HG03460 (cell line): Measurements from ENCODE around the gene THNSL1.
A peak's percentile ranks its signal among the peaks of the same experiment; 100 is the strongest.
"Not testable (repeated sequence)": the region's sequence is repeated elsewhere in the genome, so short reads cannot be mapped to it uniquely, and the experiment has no call there.

ENCODE experiments used
- ATAC-seq: cut with Tn5 transposase; IDR thresholded peaks from one replicate; pipeline ENCODE4 v1.9.1; 2021; ENCODE audit not compliant: unreplicated experiment

Gene THNSL1

DNA sequence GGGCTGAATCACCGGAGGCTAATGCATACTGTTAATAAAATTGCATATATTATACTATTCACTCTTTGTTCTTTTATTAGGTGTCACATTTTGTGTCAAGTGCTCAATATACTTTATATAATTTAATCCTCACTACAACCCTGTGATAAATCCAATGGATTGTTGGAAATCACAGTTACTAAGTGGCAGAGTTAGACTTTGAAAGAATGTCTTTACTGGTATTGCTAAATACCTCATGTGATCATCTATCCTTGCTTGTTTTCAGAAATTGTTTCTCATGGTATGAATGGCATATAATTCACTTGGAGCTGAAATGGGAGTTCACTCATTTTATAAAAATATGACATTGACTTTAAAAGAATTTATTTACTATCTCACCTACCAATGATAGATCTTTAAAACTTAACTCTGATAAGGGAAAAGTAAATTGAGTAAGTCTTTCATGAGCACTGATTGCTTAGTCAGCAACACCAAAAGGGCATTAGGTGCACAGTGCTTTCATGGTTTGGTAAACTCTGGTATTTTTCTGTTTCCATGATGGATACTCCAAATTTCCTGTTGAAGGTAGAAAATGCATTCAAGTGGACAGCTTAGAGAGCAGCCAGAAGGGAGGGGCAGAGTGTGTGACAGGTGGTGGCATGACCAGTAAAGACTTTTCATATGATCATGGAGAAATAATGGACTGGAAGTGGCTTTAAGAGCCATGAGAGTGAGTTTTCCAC is 23.0 kb upstream of the THNSL1 start:
- ATAC-seq, result no peak

DNA sequence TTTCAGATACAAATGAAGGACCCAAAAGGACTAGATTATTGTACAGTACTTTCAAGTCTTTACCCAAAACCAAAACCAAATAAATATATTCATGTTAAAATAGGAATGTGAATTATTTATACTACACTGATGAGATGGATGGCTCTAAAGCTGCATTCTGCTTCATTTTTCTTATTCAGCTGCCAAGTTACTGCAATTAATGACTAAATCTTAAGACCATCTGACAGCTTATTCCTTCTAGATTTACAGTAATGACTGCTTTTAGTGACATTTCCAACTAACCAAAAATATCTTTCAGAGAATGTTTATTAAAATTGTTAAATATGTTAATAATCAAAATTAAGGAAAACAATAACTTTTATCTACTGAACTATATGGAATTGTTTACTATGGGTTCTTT is 21.3 kb upstream of the THNSL1 start:
- ATAC-seq, result no peak

DNA sequence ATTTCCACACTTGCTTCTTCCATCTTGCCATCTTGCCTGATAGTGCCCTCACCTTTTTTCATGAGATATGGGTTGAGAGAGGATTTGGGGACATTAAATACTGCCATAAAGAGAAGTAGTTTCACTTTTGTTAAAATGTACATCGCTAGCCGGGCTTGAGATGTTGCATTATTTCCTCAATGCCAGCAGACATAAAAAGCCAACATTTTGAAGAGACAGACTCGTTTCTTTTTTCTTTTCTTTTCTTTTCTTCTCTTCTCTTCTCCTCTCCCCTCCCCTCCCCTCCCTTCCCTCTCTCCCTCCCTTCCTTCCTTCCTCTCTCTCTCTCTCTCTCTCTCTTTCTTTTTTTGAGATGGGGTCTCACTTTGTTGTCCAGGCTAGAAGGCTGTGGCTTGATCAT is 18.4 kb upstream of the THNSL1 start:
- ATAC-seq, result no peak

DNA sequence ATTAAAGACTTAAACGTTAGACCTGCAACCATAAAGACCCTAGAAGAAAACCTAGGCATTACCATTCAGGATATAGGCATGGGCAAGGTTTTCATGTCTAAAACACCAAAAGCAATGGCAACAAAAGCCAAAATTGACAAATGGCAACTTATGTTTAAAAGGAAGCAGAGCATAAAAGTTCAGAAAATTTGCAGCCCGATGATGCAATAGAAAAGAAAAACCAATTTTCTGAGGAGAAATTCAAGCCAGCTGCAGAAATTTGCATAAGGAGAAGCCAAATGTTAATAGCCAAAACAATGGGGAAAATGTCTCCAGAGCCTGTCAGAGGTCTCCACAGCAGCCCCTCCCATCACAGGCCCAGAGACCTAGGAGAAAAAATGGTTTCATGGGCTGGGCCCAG is 4.8 kb upstream of the THNSL1 start:
- ATAC-seq, result not testable (repeated sequence)

DNA sequence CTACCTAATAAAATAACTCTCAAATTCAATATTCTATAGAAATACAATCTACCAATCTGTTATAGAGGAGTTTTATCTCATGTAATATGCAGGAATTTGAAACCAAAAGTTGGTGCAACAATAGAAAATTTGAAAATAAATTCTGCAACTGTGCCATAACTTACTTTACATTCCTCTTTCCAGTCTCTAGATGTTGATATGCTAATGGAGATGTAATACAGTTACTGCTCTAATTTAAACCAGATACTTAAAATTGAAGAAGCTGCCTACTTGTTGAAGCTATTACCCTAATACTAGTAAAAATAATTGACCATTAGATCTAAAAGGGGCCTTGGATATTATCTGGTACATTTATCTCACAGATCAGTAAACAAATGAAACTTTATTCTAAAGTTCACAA is 1.8 kb upstream of the THNSL1 start:
- ATAC-seq, result no peak

DNA sequence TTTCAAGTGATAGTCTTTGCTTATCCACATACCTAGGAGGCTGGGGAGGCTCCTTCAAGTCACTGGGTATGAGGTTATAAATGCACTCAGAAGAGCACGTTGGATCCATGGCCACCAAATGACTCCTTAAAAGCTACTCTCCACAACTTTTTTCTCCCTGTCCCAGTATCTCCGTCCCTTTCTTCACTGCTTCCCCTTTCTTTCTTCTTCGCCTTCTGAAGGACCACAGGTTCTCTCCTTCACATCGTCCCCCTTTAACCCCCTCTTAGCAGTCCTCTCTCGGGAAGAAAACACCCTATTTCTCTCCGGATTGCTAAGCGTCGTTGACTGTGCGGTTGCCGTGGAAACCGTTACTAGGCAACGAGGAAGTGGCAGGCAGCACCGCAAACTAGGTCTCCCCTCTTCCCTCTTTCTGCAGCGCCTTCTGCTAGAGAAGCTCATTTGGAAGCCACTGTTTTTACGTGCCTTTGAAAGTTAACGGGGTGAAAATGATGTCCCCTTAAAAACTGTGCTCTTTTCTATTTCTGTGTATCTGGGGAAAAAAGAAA is 510 bp upstream of the THNSL1 start, which contains the start of gene ENKUR:
TSS of gene ENKUR (minus strand) at position 331 of the 548 bp plus-strand sequence. CDS start at position 109, 222 bp downstream.
- peak; percentile 57 for ATAC-seq

DNA sequence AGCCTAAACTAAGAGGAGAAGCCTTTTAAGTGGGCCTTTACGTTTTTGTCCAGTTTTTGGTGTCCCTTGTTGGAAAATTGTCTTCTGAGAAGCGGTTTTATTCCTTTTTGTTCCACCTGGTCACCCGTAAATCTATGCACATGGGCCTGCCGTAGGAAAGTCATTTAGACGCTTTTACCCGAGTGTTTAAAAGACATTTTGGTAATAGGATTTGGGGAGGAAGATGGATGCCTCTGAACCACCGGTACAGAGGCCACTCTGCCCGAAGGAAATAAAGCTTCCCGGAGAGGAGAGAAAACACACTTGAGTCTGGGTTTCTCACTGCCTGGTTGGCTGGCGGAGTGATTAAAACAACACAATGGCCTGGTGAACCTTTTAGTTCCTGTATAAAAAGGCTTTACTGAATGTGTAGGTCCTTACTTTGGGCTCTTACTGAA is 760 bp downstream of the THNSL1 start:
- ATAC-seq, result peak; percentile 0

DNA sequence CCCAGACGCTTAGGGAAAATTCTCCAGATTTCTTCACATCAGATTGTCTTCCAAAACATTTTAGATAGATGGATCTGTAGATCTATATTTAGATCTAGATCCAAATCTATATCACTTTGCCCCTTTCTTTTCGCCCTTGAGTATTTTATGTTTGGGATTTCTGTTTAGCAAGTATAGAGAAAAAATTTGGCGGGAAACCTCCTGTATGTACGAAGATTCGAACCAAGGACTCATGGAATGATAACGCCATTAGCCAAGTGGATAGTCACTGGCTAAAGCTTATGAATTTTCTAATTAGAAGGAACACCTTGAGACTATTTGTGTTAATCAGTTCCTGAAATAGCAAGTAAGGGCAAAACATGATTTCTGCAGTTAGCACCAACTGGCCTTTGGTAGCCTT is 1.2 kb downstream of the THNSL1 start:
- ATAC-seq, result no peak

DNA sequence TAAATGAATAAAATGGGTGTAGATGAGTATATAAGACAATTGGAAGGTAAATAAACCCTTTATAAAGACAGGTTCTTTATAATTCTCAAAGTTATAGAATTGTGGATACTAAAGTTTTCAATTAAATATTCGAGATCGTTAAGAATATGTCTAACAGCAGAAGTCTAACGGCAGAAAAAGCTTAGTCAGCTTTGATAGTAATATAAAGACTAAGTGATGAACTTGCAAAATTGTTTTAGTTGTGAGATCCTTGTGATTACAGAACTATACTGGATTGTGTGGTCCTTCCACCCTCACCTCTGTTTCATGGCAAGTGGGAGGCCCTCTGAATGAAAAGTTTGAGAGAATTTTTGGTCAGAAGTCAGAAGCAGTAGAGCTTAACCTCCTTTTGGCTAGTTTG is 2.3 kb downstream of the THNSL1 start:
- no peak for ATAC-seq

DNA sequence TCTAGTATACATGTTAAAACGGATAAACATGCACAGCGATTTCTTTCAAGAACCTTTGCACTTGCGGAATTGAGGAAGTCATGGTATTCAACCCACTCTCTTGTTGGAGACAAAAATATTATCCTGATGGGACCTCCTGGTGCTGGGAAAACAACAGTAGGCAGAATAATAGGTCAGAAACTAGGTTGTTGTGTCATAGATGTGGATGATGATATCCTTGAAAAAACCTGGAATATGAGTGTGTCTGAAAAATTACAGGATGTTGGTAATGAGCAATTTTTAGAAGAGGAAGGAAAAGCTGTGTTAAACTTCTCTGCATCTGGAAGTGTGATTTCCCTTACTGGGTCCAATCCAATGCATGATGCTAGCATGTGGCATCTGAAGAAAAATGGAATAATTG is 6.9 kb downstream of the THNSL1 start:
- ATAC-seq, result no peak

DNA sequence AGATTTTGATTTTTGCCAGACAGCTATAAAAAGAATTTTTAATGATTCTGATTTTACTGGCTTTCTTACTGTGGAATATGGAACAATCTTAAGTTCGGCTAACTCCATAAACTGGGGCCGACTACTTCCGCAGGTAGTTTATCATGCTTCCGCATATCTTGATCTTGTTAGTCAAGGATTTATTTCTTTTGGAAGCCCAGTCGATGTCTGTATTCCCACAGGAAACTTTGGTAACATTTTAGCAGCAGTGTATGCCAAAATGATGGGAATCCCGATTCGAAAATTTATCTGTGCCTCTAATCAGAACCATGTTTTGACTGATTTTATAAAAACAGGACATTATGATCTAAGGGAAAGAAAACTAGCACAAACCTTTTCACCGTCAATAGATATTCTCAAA is 8.1 kb downstream of the THNSL1 start:
- no peak for ATAC-seq

DNA sequence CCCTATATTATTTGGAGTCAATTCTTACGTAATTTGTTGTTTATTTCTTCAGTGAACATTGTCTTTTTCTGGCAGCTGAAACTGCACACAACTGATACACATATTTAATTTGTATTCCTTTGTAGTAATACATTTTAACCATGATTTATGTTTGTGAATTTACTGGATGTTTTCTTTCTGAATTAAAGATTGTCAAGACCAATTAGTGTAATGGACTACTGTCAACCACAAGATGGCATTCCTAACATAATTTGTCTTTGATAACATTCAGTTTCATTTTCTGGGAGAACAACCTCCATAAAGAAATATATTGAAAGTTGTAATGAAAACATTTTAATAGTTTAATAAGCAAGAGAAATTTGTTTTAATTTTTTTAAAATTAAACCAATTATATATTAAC is 10.1 kb downstream of the THNSL1 start:
- ATAC-seq, result no peak

DNA sequence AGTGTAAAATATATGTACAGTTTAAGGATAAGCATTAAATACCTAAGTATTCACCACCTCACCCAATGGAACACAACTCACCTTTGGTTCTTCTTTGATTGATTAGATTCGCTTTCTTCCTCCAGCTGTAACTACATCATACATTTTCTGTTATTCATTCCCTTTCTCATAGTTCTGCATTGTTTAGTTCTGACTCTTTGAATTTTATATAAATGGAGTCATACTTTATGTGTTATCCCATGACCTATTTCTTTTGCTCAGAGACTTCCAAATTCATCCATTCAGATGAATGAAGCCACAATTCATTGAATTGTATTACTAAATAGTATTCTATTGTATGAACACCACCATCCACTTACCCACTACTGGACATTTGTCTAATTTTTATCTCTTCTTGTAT is 12.3 kb downstream of the THNSL1 start:
- no peak for ATAC-seq

DNA sequence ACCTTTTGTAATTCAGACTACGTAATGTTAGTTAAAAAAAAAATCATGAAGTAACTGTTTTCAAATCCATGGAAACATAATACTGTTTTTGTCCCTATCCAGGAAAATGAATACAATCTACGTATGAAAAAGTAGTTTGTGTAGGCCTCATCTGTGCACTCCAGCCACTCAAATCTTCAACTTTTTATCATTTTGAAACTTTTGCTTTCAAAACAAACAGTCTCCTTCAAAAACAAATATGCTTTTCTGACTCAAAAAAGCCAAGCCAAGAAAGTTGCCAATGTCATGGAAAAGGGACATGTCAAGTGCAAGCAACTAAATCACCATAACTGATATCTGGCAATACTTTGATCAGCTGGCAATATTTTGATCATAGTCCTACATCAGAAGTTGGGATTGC is 13.1 kb downstream of the THNSL1 start:
- ATAC-seq, result no peak

DNA sequence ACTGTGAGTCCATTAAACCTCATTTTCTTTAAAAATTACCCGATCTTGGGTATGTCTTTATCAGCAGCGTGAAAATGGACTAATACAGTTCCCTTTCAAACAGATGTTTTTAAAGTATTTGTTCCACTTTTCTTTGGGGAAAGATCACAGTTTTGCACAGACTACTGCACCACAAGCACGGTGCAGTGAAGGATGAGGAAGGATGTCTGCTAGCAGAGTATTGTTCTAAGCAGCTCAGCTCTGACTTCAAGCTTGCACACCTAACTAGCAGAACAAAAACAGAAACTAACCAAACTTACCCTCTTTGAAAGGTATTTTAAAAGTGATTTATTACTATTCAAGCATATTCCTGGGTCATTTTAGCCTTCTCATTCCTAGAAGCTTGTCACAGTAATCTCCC is 20.0 kb downstream of the THNSL1 start:
- no peak for ATAC-seq

DNA sequence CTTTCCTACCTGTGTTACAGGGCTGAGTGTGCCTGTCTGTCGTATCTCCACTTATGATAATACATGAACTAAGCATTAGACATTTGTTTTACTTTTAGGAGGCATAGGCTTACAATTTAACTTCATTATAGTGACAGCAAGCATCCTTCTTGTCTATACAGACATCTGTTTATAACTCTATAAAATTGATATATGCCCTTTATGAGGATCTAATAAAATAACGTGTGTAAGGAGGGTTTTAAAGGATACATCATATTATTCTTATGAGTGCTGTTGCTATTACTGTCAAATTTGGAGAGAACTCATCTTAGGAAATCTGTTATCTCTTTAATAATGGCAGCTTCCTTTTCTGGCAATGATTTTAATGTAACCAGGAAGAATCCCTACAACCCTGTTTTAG is 21.9 kb downstream of the THNSL1 start:
- ATAC-seq, result no peak

DNA sequence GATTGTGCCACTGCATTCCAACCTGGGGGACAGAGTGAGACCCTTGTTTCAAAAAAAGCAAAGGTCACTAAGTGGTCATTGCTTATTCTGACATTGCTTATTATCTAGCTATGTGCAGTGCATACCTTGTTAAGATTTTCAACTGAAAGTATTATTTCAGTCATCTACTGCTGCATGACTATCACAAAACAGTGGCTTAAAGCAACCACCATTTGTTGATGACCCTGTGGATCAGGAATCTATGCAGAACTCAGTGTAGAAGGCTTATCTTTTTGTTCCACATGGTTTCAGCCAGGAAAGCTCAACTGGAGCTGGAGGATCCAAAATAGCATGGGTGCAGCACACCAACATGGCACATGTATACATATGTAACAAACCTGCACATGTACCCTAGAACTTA is 23.1 kb downstream of the THNSL1 start:
- ATAC-seq, result no peak

DNA sequence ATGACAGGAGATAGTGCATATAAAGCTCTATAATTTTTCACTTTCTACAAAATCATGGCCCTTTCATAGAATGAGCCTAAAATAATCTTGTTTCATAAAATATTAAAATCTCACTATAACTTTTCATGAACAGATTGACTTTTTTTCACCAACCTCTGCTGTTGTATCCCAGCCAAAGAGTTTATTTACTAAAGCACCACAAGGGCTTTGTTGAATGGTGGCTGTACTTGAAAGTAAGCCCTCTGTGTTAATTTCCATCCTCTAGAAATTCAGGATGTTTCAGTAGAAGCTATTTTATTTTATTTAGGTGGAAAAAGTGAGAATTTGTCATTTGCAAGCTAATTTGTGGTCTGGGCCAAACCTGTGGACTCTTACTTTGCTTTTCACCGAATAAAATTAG is 30.2 kb downstream of the THNSL1 start:
- ATAC-seq, result no peak

DNA sequence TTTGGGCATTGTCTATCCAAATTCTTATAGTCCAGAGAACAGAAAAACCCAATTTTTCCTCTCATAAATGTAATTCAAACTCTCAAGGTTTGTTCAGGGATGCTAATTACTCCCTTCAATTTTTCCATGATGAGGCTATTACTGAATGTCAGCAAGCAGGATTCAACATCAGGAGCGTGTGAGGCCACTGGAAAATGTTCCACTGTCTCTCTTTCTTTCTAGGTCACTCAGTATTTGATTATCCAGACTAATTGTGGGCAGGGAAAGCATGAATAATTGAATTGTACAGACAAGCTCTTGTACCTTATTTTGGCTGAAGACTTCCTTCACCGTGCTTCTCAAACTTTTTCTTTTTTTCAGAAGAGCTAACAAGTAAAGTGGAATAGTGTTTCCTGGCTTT is 30.7 kb downstream of the THNSL1 start:
- ATAC-seq, result no peak

DNA sequence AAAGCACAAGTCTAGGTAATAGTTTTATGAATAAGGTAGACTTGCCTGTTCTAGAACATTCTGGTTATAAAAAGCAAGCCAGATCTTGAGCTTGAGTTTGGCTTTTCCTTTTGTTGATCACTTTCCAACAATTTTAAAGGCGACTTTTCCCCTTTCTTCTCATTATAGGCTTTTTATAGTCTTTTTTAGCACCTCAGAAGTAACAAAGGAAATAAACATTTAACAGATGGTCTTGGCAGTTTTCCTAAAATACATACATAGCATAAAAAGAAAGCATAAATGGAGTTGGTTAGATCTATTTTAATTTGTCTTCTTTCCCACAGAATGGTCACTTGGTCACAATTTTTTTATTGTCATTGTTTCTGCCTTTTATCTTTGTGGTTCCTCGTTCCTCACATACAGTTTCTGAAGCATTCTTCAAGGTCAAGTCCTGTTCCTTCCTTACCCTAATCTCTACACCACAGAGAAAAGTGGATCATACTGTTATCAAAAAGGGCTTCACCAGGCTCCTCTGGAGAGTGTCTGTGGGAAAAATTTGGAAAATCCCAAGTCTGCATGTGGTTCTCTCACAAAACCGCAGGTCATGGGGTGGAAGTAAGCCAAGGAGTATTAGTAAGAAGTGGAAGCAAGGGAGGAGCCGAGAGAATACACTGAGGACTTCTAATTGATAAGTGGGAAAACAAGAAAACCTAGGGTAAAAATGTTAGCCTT is 31.3 kb downstream of the THNSL1 start:
- no peak for ATAC-seq

DNA sequence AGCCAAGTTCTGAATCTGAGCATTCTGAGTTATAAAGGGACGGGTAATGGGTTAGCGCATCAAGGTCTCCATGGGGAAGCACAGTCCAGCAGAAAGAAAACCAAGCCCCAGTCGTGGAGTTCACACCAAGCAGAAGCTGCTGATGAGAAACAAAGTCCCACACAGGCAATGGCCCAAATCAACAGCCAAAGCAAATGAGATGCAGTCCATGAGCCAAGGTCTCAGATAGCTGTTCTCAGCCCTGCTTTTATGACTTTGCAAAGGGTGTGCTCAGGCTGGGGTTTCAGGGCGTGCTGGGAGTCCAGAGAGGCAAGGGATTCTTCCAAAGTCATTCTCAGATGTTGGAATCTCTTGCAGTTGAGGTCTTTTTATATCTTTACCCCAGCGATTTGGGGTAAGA is 32.0 kb downstream of the THNSL1 start:
- no peak for ATAC-seq

DNA sequence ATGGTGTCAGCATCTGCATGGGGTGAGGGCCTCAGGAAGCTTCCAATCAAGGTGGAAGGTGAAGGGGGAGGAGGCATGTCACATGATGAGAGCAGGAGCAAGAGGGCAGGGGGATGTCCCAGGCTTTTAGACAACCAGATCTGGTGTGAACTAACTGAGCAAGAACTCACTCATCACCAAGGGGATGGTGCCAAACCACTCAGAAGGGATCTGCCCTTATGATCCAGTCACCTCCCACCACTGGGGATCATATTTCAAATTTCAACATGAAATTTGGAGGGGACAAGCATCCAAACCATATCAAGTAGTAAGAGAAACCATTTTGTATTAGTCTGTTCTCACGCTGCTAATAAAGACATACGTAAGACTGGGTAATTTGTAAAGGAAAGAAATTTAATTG is 33.6 kb downstream of the THNSL1 start:
- ATAC-seq, result no peak
